Lower leg skin (tissue), 3 donors: ENCODE measurements around the gene KCTD10.

Source experiments
- POLR2A ChIP-seq, 2 donors: fragments of 450-650 bp; IDR thresholded peaks; one replicate each; pipeline ENCODE4 v1.6.1; 2016 to 2017; ENCODE audit warnings: antibody characterized with exemption in 2 of 2, mild to moderate bottlenecking in 1 of 2, moderate library complexity in 1 of 2
- TF ChIP-seq, protein P1 (sequence below), 3 donors: fragments of 450-650 bp; IDR thresholded peaks; one replicate each; pipeline ENCODE4 v1.5.1; 2016; ENCODE audit warnings: antibody characterized with exemption in 3 of 3, mild to moderate bottlenecking in 3 of 3, moderate library complexity in 2 of 3

DNA sequence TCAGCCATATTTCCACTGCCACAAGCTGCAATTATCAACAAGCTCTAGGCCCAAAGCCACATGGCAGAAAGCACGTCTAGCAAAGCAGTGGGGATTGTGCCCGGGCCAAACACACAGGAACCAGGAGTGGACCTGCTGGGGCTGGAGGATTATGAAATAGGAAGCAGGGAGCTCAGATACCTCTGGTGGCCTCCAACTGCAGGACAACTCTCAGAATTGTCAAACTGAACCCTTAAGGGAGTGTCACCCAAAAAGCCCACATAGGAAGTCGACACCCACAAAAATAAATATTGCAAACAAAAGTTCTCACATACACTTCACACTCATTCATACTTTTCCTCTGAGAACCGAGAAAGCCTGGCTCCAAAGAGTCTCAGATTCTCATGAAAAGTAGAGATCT is 26.1 kb downstream of the KCTD10 start:
- TF ChIP-seq, protein P1, sequence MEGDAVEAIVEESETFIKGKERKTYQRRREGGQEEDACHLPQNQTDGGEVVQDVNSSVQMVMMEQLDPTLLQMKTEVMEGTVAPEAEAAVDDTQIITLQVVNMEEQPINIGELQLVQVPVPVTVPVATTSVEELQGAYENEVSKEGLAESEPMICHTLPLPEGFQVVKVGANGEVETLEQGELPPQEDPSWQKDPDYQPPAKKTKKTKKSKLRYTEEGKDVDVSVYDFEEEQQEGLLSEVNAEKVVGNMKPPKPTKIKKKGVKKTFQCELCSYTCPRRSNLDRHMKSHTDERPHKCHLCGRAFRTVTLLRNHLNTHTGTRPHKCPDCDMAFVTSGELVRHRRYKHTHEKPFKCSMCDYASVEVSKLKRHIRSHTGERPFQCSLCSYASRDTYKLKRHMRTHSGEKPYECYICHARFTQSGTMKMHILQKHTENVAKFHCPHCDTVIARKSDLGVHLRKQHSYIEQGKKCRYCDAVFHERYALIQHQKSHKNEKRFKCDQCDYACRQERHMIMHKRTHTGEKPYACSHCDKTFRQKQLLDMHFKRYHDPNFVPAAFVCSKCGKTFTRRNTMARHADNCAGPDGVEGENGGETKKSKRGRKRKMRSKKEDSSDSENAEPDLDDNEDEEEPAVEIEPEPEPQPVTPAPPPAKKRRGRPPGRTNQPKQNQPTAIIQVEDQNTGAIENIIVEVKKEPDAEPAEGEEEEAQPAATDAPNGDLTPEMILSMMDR (IDR thresholded peaks at IDR 0.05), result no peak
- no peak for TF ChIP-seq POLR2A (IDR thresholded peaks at IDR 0.05)
